IgD-negative memory B cell (primary cell): ENCODE measurements around the gene AOC1. TPM values are rescaled to one million over a fixed set of nuclear protein-coding genes. Genes with fewer than 3 reads are reported as not detected.
A peak's percentile ranks its signal among the peaks of the same experiment; 100 is the strongest.
"Not testable (repeated sequence)": the region's sequence is repeated elsewhere in the genome, so short reads cannot be mapped to it uniquely, and the experiment has no call there.

Source experiments
- H3K27ac Mint-ChIP-seq, 3 donors: one replicate each; pipeline ENCODE4 v1.8.0; 2020 to 2022; ENCODE audit warnings: mild to moderate bottlenecking in 3 of 3, mixed read lengths in 3 of 3, moderate library complexity in 1 of 3
- H3K27me3 Mint-ChIP-seq: one replicate; pipeline ENCODE4 v1.8.0; 2021; ENCODE audit warnings: mixed read lengths
- H3K36me3 Mint-ChIP-seq: one replicate; pipeline ENCODE4 v1.8.0; 2020; ENCODE audit warnings: mild to moderate bottlenecking, mixed read lengths
- H3K4me1 Mint-ChIP-seq, 3 donors: one replicate each; pipeline ENCODE4 v1.8.0; 2020 to 2022; ENCODE audit warnings: mixed read lengths in 3 of 3, mild to moderate bottlenecking in 1 of 3
- H3K4me3 Mint-ChIP-seq, 4 donors: one replicate each; pipeline ENCODE4 v1.8.0; 2020 to 2022; ENCODE audit warnings: mild to moderate bottlenecking in 4 of 4, mixed read lengths in 4 of 4, moderate library complexity in 3 of 4
- H3K9me3 Mint-ChIP-seq, 3 donors: one replicate each; pipeline ENCODE4 v1.8.0; 2020 to 2021; ENCODE audit warnings: mixed read lengths in 3 of 3, mild to moderate bottlenecking in 1 of 3
- polyA plus RNA-seq: library from polyadenylated mRNA; unstranded; fragments of 300-500 nt; fragmentation: Illumina TruSeq; gene quantifications from one replicate; pipeline ENCODE4 v1.2.3, GENCODE V29; 2021

Gene AOC1, protein sequence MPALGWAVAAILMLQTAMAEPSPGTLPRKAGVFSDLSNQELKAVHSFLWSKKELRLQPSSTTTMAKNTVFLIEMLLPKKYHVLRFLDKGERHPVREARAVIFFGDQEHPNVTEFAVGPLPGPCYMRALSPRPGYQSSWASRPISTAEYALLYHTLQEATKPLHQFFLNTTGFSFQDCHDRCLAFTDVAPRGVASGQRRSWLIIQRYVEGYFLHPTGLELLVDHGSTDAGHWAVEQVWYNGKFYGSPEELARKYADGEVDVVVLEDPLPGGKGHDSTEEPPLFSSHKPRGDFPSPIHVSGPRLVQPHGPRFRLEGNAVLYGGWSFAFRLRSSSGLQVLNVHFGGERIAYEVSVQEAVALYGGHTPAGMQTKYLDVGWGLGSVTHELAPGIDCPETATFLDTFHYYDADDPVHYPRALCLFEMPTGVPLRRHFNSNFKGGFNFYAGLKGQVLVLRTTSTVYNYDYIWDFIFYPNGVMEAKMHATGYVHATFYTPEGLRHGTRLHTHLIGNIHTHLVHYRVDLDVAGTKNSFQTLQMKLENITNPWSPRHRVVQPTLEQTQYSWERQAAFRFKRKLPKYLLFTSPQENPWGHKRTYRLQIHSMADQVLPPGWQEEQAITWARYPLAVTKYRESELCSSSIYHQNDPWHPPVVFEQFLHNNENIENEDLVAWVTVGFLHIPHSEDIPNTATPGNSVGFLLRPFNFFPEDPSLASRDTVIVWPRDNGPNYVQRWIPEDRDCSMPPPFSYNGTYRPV
- polyA plus RNA-seq, result 0.11 TPM

DNA sequence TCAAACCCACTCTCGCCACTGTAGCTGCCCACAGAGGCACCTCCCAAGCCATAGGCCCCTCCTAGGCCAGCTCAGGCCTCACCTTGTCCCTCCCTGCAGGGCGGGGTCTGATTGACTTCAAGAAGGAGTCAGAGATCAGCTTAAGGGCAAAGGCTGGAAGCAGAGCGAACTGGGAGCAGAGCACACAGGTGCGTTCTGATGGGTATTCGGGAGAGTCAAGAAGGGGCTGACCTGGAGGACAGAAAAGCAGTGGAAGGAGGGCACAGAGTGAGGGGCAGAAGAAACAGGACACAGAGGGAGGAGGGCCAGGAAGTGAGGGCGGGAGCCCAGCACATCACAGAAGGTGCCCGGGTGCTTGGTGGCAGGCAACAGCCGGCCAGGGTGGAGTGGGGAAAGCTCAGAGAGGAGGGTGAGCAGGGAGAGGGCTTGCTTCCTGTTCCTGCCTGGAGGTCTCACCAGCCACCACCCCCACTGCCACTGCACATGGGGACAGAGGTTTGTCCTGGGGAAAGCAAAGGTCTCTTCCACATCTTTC lies at the start of gene AOC1:
AOC1 (plus strand) TSS at position 147 of the 535 bp plus-strand sequence. CDS start 3,954 bp downstream, outside the sequence.
- H3K27me3 Mint-ChIP-seq, result peaks cover 24% of the 10 kb centered on the region
- peaks cover 0 to 3% (median 0%) of the 10 kb centered on the region in 3 donors for H3K9me3 Mint-ChIP-seq
- H3K4me1 Mint-ChIP-seq, result no peaks in the 10 kb centered on the region
- no peak within 1 kb of the TSS for H3K4me3 Mint-ChIP-seq
- H3K36me3 Mint-ChIP-seq, result no peaks in the 10 kb centered on the region
- no peak within 1 kb of the TSS for H3K27ac Mint-ChIP-seq

DNA sequence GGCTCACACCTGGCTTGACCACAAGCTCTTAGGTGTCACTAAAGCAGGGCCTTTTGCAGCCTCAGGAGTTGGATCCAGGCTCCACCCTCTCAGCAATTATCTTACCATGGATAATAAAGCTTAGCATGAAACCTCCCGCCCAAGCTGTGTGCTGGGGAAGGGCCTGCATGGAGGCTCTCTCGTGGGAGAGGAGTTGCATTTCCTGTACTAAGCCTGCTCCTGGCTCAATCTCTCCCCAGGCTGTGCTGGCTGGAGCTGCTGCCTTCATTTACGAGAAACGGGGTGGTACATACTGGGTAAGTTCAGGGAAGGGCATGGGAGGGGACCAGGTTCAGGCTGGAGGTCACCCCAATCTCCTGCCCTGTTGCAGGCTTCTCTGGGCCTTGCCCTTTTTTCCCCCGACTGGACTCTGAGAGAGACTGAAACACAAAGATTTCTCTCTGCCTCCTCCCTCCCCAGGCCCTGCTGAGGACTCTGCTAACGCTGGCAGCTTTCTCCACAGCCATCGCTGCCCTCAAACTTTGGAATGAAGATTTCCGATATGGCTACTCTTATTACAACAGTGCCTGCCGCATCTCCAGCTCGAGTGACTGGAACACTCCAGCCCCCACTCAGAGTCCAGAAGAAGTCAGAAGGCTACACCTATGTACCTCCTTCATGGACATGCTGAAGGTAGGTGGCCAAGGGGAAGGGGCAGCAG lies 49.0 kb upstream of the AOC1 start:
- Mint-ChIP-seq H3K36me3 (no peaks in the 10 kb centered on the region), H3K4me3 (no peak overlapping the region), H3K27ac (no peak overlapping the region), H3K27me3 (peaks cover 53% of the 10 kb centered on the region), H3K4me1 (peaks cover 0 to 4% (median 2%) of the 10 kb centered on the region in 3 donors), H3K9me3 (peaks cover 0 to 8% (median 7%) of the 10 kb centered on the region in 3 donors)

DNA sequence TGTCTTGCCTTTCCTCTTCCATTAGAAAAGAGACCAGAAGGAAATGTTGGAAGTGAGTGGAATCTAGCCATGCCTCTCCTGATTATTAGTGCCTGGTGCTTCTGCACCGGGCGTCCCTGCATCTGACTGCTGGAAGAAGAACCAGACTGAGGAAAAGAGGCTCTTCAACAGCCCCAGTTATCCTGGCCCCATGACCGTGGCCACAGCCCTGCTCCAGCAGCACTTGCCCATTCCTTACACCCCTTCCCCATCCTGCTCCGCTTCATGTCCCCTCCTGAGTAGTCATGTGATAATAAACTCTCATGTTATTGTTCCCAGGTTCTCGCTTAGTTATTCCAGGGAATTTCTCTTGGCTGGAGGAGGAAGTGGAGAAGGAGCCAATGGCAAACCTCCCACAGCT lies 47.5 kb upstream of the AOC1 start:
- Mint-ChIP-seq H3K9me3 (peaks cover 0 to 8% (median 4%) of the 10 kb centered on the region in 3 donors), H3K36me3 (no peaks in the 10 kb centered on the region), H3K27me3 (peaks cover 44% of the 10 kb centered on the region), H3K4me3 (peak overlapping the region in 1 of 4 donors; percentile 47), H3K27ac (no peak overlapping the region), H3K4me1 (peaks cover 0 to 4% (median 2%) of the 10 kb centered on the region in 3 donors)

DNA sequence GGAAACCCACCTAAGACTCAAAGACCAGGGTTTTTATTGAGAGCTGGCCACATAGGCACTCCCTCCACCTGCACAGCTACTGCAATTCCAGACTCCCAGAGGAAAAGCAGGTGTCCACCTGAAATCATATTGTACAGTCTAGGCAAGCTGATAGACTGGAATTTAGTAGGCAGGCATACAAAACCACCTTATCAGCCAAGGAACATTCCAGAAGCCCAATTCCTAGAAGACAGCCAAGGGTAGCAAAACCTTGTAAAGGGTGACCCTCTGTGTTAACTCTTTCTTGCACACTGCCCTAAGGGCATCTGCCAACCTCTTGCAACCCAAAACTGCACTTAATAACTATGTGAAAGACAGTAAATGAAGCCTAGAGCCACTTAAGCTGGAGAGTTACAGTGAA lies 46.5 kb upstream of the AOC1 start:
- Mint-ChIP-seq H3K4me1 (peaks cover 0 to 4% (median 2%) of the 10 kb centered on the region in 3 donors), H3K27me3 (peaks cover 48% of the 10 kb centered on the region), H3K27ac (no peak overlapping the region), H3K36me3 (no peaks in the 10 kb centered on the region), H3K9me3 (peaks cover 0 to 8% (median 4%) of the 10 kb centered on the region in 3 donors), H3K4me3 (peak overlapping the region in 1 of 4 donors; percentile 74)

DNA sequence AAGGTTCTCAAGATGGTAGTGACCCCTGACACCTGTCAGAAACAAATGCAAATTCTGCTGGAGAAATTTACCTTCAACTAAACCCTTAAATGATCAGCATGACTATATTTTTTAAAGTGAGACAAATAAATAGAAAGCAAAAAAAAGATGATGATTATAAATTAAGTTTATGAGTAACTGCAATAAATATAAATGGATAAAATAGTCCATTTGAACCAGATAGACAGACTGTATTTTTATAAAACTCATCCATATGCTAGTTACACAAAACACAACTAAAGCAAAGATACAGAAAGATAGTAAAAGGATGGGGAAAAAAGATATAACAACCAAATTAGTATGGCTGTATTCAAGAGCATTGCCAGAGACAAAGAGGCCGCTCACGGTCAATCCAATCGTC lies 45.9 kb upstream of the AOC1 start:
- Mint-ChIP-seq H3K36me3 (no peaks in the 10 kb centered on the region), H3K4me3 (no peak overlapping the region), H3K27me3 (peaks cover 44% of the 10 kb centered on the region), H3K9me3 (peaks cover 0 to 8% (median 4%) of the 10 kb centered on the region in 3 donors), H3K27ac (no peak overlapping the region), H3K4me1 (peaks cover 0 to 2% (median 0%) of the 10 kb centered on the region in 3 donors)

DNA sequence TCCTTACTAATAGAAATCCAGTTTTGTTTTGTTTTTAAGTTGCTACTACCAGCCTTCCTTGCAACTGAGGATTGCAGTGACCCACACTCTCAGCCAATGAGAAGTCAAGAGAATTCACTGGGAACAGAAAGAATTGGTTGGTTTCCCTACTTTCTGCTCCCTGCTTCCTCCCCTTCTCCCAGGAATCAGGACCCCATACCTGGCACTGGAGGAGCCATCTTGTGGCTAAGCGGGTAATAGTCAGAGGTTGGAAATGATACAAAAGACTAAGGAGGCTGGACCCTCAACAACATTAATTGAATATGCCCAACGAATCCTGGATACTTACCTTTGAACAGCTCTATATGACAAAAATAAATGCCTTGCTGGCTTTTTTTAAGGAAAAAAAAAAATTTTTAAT lies 45.5 kb upstream of the AOC1 start:
- Mint-ChIP-seq H3K4me1 (peaks cover 0 to 1% (median 0%) of the 10 kb centered on the region in 3 donors), H3K4me3 (no peak overlapping the region), H3K27ac (no peak overlapping the region), H3K27me3 (peaks cover 43% of the 10 kb centered on the region), H3K36me3 (no peaks in the 10 kb centered on the region), H3K9me3 (peaks cover 0 to 8% (median 4%) of the 10 kb centered on the region in 3 donors)

DNA sequence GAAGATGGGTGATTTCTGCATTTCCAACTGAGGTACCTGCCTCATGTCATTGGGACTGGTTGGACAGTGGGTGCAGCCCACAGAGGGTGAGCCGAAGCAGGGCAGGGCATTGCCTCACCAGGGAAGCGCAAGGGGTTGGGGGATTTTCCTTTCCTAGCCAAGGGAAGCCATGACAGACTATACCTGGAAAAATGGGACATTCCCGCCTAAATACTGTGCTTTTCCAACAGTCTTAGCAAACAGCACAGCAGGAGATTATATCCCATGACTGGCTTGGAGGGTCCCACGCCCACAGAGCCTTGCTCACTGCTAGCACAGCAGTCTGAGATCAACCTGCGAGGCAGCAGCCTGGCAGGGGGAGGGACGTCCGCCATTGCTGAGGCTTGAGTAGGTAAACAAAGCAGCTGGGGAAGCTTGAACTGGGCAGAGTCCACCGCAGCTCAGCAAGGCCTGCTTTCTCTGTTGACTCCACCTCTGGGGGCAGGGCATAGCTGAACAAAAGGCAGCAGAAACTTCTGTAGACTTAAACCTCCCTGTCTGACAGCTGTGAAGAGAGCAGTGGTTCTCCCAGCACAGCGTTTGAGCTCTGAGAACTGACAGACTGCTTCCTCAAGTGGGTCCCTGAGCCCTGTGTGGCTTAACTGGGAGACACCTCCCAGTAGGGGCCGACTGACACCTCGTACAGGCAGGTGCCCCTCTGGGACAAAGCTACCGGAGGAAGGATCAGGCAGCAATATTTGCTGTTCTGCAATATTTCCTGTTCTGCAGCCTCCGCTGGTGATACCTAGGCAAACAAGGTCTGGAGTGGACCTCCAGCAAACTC lies 44.5 kb upstream of the AOC1 start:
- not testable (repeated sequence) for H3K36me3 Mint-ChIP-seq, H3K27ac Mint-ChIP-seq, H3K4me1 Mint-ChIP-seq, H3K9me3 Mint-ChIP-seq, H3K4me3 Mint-ChIP-seq
- H3K27me3 Mint-ChIP-seq, result peaks cover 34% of the 10 kb centered on the region

DNA sequence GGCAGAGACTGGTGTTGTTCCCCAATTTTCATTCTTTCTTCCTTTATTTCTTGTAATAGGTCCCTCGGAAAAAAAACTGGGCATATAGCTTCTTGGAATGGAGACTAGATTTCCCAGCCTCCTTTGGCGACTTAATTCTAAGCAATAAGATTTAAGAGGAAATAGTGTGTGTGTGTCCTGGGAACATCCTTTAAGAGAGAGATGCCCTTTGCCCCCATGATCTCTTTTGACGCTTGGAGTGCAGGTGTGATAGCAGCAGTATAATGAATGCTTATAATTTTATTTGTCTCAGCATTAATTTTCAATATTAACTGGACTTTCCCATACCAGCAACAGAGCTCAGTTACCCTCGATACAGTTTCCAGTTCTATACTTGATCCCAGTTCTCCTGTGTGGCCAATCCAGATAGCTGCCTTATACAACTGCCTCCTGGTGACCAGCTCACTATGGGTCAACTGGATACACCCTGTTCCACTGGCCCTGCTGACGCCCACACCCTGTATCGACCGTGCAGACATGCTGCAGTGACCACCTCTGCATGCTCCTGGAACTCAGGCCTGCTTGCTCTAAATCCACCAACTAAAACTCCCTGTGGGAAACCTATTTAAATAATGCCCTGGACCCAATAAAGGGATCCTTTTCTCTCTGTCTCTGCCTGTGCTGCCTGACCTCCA lies 37.9 kb upstream of the AOC1 start:
- Mint-ChIP-seq H3K4me1 (no peaks in the 10 kb centered on the region), H3K9me3 (peaks cover 0 to 8% (median 4%) of the 10 kb centered on the region in 3 donors), H3K27ac (no peak overlapping the region), H3K36me3 (no peaks in the 10 kb centered on the region), H3K27me3 (peaks cover 13% of the 10 kb centered on the region), H3K4me3 (no peak overlapping the region)

DNA sequence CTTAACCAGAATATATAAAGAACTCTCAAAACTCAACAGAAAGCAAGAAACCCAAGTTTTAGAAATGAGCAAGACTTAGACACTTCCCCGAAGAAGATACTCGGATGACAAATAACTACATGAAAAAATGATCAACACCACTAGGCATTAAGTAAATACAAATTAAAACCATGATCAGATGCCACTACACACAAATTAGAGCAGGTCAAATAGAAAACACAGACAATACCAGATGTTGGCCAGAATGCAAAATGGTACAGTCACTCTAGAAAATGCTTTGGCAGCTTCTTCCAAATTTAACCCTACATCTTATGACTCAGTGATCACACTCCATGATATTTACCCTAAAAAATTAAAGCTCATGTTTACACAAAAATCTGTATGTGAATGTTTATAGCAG lies 33.3 kb upstream of the AOC1 start:
- Mint-ChIP-seq H3K27me3 (peaks cover 8% of the 10 kb centered on the region), H3K27ac (no peak overlapping the region), H3K4me3 (no peak overlapping the region), H3K36me3 (peaks cover 3% of the 10 kb centered on the region), H3K4me1 (no peaks in the 10 kb centered on the region), H3K9me3 (peaks cover 5 to 12% (median 12%) of the 10 kb centered on the region in 3 donors)

DNA sequence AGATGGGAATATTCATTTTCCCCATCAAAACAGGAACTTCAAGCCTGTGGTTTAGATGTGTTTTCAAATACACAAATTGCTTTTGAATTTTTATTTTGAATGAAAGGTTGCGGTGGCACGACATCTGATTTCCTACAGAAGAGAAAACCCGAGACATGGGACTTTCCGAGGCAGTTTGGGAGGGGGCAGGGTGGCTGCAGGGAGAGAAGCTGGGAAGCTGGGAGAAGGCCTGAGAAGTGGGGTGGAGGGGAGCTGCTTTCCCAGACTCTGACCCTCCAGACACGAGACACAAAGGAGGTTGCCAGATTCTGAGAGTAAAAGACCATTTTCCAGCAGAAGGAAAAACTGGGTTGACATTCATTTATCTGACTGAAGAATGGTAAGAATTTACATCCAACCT lies 32.2 kb upstream of the AOC1 start:
- no peak overlapping the region for H3K27ac Mint-ChIP-seq
- H3K27me3 Mint-ChIP-seq, result peaks cover 6% of the 10 kb centered on the region
- peaks cover 5 to 12% (median 12%) of the 10 kb centered on the region in 3 donors for H3K9me3 Mint-ChIP-seq
- no peak overlapping the region for H3K4me3 Mint-ChIP-seq
- H3K36me3 Mint-ChIP-seq, result peaks cover 3% of the 10 kb centered on the region
- no peaks in the 10 kb centered on the region for H3K4me1 Mint-ChIP-seq

DNA sequence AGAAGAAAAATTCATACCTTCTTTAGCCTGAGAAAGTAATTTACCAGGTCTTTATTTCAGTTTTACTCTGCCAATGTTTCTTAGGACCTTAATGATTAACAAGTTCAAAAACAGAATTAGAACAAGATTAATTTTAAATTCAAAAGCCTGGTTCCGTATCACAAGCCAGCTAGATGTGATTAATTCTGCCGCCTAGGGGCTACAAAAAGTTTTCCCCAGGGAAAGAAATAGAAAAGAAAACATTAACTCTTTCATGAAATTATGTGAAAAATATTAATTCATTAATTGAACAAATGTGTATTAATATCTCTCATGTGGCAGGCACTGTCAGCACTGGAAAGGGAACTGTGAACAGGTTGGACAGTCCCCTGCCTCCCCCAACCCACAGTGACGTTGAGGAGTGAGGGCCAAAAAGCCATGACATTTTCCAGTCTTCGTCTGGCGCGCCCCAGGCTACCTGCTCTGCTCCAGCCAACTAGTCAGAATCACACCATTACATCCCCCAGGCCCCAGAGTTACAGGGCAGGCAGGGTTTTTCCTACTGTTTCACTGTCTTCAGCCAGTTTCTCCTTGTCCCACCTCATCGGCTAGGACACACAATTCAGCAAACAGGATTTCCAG lies 31.6 kb upstream of the AOC1 start:
- peaks cover 5 to 11% (median 11%) of the 10 kb centered on the region in 3 donors for H3K9me3 Mint-ChIP-seq
- H3K4me1 Mint-ChIP-seq, result no peaks in the 10 kb centered on the region

DNA sequence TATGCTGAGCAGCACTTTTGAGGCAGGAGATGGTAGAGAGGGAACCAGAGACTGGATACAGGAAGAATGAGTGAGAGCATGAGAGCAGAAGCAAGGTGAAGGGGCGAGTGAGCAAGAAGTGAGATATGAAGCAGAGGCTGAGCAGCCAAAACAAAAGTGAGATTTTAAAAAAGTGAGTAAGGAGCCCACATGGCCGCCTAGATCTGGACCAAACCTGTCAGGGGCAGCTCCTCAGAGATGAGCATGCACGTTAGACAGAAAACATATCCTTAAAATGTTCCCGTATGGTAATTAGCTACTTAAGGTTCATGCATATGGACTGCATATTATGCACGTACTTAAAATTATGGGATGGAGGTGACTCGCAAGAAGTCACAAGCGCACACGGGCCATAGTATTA lies 29.3 kb upstream of the AOC1 start:
- peaks cover 5 to 7% (median 6%) of the 10 kb centered on the region in 3 donors for H3K9me3 Mint-ChIP-seq
- H3K4me1 Mint-ChIP-seq, result no peaks in the 10 kb centered on the region
- peaks cover 5% of the 10 kb centered on the region for H3K27me3 Mint-ChIP-seq
- H3K27ac Mint-ChIP-seq, result no peak overlapping the region
- H3K4me3 Mint-ChIP-seq, result no peak overlapping the region
- H3K36me3 Mint-ChIP-seq, result peaks cover 3% of the 10 kb centered on the region

More for the DNA sequence above, 31.6 kb upstream of the AOC1 start:
- peaks cover 6% of the 10 kb centered on the region for H3K27me3 Mint-ChIP-seq
- peaks cover 3% of the 10 kb centered on the region for H3K36me3 Mint-ChIP-seq
- no peak overlapping the region for H3K4me3 Mint-ChIP-seq
- H3K27ac Mint-ChIP-seq, result no peak overlapping the region

DNA sequence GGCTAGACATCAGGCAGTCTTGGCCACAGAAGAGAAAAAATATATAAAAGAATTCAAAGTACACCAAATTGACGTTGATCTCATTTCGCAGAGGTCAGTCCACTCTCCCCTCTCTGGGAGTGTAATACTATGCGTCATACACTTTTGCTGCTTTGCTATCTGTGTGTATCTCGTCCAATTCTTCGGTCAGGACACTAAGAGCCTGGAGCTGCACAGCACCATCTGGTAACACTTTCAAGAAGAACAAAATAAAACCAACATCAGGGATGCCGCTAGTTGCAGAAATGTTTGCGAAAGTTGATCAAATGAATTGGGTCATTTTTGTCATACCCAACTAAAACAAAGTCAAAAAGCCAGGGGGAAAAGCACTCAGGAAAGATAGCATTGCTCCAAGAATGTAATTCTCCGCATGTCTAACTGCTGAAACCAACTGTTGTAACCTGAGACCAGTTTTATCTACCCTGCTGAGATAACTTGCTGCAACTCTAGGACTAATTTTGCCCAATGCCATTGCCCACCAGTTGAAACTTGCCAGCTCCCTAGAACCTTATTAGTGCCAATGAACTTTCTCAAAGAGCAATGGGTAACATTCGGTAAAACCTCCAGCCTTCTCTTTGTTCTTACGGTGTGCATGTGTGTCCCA lies 28.7 kb upstream of the AOC1 start:
- no peak overlapping the region for H3K4me3 Mint-ChIP-seq
- H3K27ac Mint-ChIP-seq, result no peak overlapping the region
- peaks cover 6% of the 10 kb centered on the region for H3K36me3 Mint-ChIP-seq
- peaks cover 5 to 7% (median 6%) of the 10 kb centered on the region in 3 donors for H3K9me3 Mint-ChIP-seq
- H3K4me1 Mint-ChIP-seq, result no peaks in the 10 kb centered on the region
- H3K27me3 Mint-ChIP-seq, result peaks cover 8% of the 10 kb centered on the region
